Measurements from ENCODE around the gene NPAS3. TPM values are rescaled to one million over a fixed set of nuclear protein-coding genes. Genes with fewer than 3 reads are reported as not detected.

The NPAS3 gene
- total RNA-seq, 3 donors from 2014 or later: 0.26 TPM; not detected in 2

- ATAC-seq: no peak
- no peaks in the 10 kb centered on the region for H3K27me3 Mint-ChIP-seq (ENCODE audit: low read depth)
Observed at GRCh38 chr14:33461036-33461435, 522.4 kb downstream of the NPAS3 start.

GRCh38 chr14:33463731-33464130 is 525.1 kb downstream of the NPAS3 start:
- no peak for ATAC-seq
- Mint-ChIP-seq H3K36me3 (ENCODE audit: insufficient read depth) (no peaks in the 10 kb centered on the region), H3K4me3 (no peak overlapping the region), H3K27me3 (ENCODE audit: low read depth) (no peaks in the 10 kb centered on the region), H3K4me1 (ENCODE audit: low read depth) (no peaks in the 10 kb centered on the region), H3K9me3 (no peaks in the 10 kb centered on the region)
- no peak for DNase-seq

More at GRCh38 chr14:33461036-33461435, 522.4 kb downstream of the NPAS3 start:
- no peak for DNase-seq
- Mint-ChIP-seq H3K9me3 (no peaks in the 10 kb centered on the region), H3K36me3 (ENCODE audit: insufficient read depth) (no peaks in the 10 kb centered on the region), H3K4me3 (no peak overlapping the region), H3K4me1 (ENCODE audit: low read depth) (no peaks in the 10 kb centered on the region)

- no peaks in the 10 kb centered on the region for H3K9me3 Mint-ChIP-seq
- no peak overlapping the region for H3K4me3 Mint-ChIP-seq
- DNase-seq (no peak), ATAC-seq (no peak)
- no peaks in the 10 kb centered on the region for H3K4me1 Mint-ChIP-seq (ENCODE audit: low read depth)
- H3K27me3 Mint-ChIP-seq (ENCODE audit: low read depth): no peaks in the 10 kb centered on the region
- H3K36me3 Mint-ChIP-seq (ENCODE audit: insufficient read depth): no peaks in the 10 kb centered on the region
Observed at GRCh38 chr14:33464254-33464962, 525.7 kb downstream of the NPAS3 start.

GRCh38 chr14:33465846-33466700 is 527.4 kb downstream of the NPAS3 start:
- no peak overlapping the region for H3K4me3 Mint-ChIP-seq

GRCh38 chr14:33467971-33468370 is 529.3 kb downstream of the NPAS3 start:
- Mint-ChIP-seq H3K4me1 (ENCODE audit: low read depth) (no peaks in the 10 kb centered on the region), H3K9me3 (no peaks in the 10 kb centered on the region), H3K36me3 (ENCODE audit: insufficient read depth) (no peaks in the 10 kb centered on the region), H3K27me3 (ENCODE audit: low read depth) (no peaks in the 10 kb centered on the region), H3K4me3 (no peak overlapping the region)
- DNase-seq (no peak), ATAC-seq (no peak)

More at GRCh38 chr14:33465846-33466700, 527.4 kb downstream of the NPAS3 start:
- Mint-ChIP-seq H3K27me3 (ENCODE audit: low read depth) (no peaks in the 10 kb centered on the region), H3K36me3 (ENCODE audit: insufficient read depth) (no peaks in the 10 kb centered on the region), H3K9me3 (no peaks in the 10 kb centered on the region), H3K4me1 (ENCODE audit: low read depth) (no peaks in the 10 kb centered on the region)
- DNase-seq: no peak
- ATAC-seq: no peak

- Mint-ChIP-seq H3K9me3 (no peaks in the 10 kb centered on the region), H3K36me3 (ENCODE audit: insufficient read depth) (no peaks in the 10 kb centered on the region), H3K4me3 (no peak overlapping the region), H3K4me1 (ENCODE audit: low read depth) (no peaks in the 10 kb centered on the region), H3K27me3 (ENCODE audit: low read depth) (no peaks in the 10 kb centered on the region)
- DNase-seq (no peak), ATAC-seq (no peak)
Observed at GRCh38 chr14:33469898-33470297, 531.2 kb downstream of the NPAS3 start.

- DNase-seq: no peak
- Mint-ChIP-seq H3K36me3 (ENCODE audit: insufficient read depth) (no peaks in the 10 kb centered on the region), H3K4me3 (no peak overlapping the region), H3K27me3 (ENCODE audit: low read depth) (no peaks in the 10 kb centered on the region), H3K9me3 (no peaks in the 10 kb centered on the region), H3K4me1 (ENCODE audit: low read depth) (no peaks in the 10 kb centered on the region)
- no peak for ATAC-seq
Observed at GRCh38 chr14:33471776-33472175, 533.1 kb downstream of the NPAS3 start.

GRCh38 chr14:33475623-33476022 is 536.9 kb downstream of the NPAS3 start:
- no peak overlapping the region for H3K4me3 Mint-ChIP-seq
- H3K9me3 Mint-ChIP-seq: no peaks in the 10 kb centered on the region
- ATAC-seq (no peak), DNase-seq (no peak)
- no peaks in the 10 kb centered on the region for H3K27me3 Mint-ChIP-seq (ENCODE audit: low read depth)
- no peaks in the 10 kb centered on the region for H3K4me1 Mint-ChIP-seq (ENCODE audit: low read depth)
- H3K36me3 Mint-ChIP-seq (ENCODE audit: insufficient read depth): no peaks in the 10 kb centered on the region

- ATAC-seq: no peak
- Mint-ChIP-seq H3K36me3 (ENCODE audit: insufficient read depth) (no peaks in the 10 kb centered on the region), H3K27me3 (ENCODE audit: low read depth) (peaks cover 2% of the 10 kb centered on the region), H3K4me1 (ENCODE audit: low read depth) (no peaks in the 10 kb centered on the region), H3K9me3 (no peaks in the 10 kb centered on the region), H3K4me3 (no peak overlapping the region)
- no peak for DNase-seq
Observed at GRCh38 chr14:33477797-33478196, 539.1 kb downstream of the NPAS3 start.

- Mint-ChIP-seq H3K4me3 (no peak overlapping the region), H3K9me3 (no peaks in the 10 kb centered on the region), H3K36me3 (ENCODE audit: insufficient read depth) (no peaks in the 10 kb centered on the region), H3K27me3 (ENCODE audit: low read depth) (peaks cover 15% of the 10 kb centered on the region), H3K4me1 (ENCODE audit: low read depth) (no peaks in the 10 kb centered on the region)
- DNase-seq: no peak
- ATAC-seq: no peak
Observed at GRCh38 chr14:33480071-33480886, 541.6 kb downstream of the NPAS3 start.

- Mint-ChIP-seq H3K27me3 (ENCODE audit: low read depth) (peaks cover 15% of the 10 kb centered on the region), H3K4me1 (ENCODE audit: low read depth) (no peaks in the 10 kb centered on the region), H3K4me3 (no peak overlapping the region), H3K9me3 (no peaks in the 10 kb centered on the region), H3K36me3 (ENCODE audit: insufficient read depth) (no peaks in the 10 kb centered on the region)
- DNase-seq (no peak), ATAC-seq (no peak)
Observed at GRCh38 chr14:33480887-33481184, 542.2 kb downstream of the NPAS3 start.

GRCh38 chr14:33483110-33483509 is 544.4 kb downstream of the NPAS3 start:
- H3K9me3 Mint-ChIP-seq: no peaks in the 10 kb centered on the region
- no peak for DNase-seq
- no peak for ATAC-seq
- H3K27me3 Mint-ChIP-seq (ENCODE audit: low read depth): peaks cover 15% of the 10 kb centered on the region
- no peak overlapping the region for H3K4me3 Mint-ChIP-seq
- H3K4me1 Mint-ChIP-seq (ENCODE audit: low read depth): no peaks in the 10 kb centered on the region
- no peaks in the 10 kb centered on the region for H3K36me3 Mint-ChIP-seq (ENCODE audit: insufficient read depth)

GRCh38 chr14:33483541-33483940 is 544.9 kb downstream of the NPAS3 start:
- DNase-seq: no peak
- Mint-ChIP-seq H3K9me3 (no peaks in the 10 kb centered on the region), H3K4me3 (no peak overlapping the region), H3K36me3 (ENCODE audit: insufficient read depth) (no peaks in the 10 kb centered on the region), H3K27me3 (ENCODE audit: low read depth) (peaks cover 15% of the 10 kb centered on the region), H3K4me1 (ENCODE audit: low read depth) (no peaks in the 10 kb centered on the region)
- ATAC-seq: no peak

GRCh38 chr14:33484264-33484663 is 545.6 kb downstream of the NPAS3 start:
- H3K4me3 Mint-ChIP-seq: no peak overlapping the region
- H3K9me3 Mint-ChIP-seq: no peaks in the 10 kb centered on the region
- H3K4me1 Mint-ChIP-seq (ENCODE audit: low read depth): no peaks in the 10 kb centered on the region
- ATAC-seq (no peak), DNase-seq (no peak)
- H3K36me3 Mint-ChIP-seq (ENCODE audit: insufficient read depth): no peaks in the 10 kb centered on the region
- peaks cover 15% of the 10 kb centered on the region for H3K27me3 Mint-ChIP-seq (ENCODE audit: low read depth)

Measured in activated T-cell treated with anti-CD3 and anti-CD28 coated beads, Interleukin-2, amount 50 U/mL, for 4 hours (primary cell).